ENCODE results near the gene HOXC11.

The HOXC11 gene

DNA sequence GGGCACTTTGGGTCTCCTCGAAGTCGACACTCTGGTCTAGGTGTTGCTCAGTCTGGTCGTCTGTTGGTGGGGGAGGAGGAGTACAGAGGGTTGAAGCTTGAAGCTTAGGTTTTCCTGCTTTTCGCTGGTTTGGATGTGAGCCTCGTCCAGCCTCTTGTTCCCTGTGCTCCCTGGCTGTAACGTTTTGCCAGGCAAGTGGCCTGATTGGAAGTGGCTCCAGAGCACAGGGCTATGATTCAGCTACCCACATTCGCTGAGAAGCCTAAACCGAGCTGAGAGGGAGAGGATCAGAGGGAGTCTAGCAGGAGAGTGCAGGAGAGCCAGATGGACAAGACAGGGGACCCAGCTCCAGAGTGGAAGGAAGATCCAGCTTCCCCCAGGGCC is 18.1 kb downstream of the HOXC11 start:
- Histone ChIP-seq H3K36me3 (ENCODE audit: insufficient read depth, low read length) (no peaks in the 10 kb centered on the region), H3K9ac (ENCODE audit: low read depth, low read length) (no peak overlapping the region), H3K4me3 (ENCODE audit: low read length) (no peak overlapping the region), H3K27me3 (ENCODE audit: insufficient read depth, low read length) (peaks cover 100% of the 10 kb centered on the region), H3K9me3 (ENCODE audit: insufficient read depth, low read depth, low read length) (no peaks in the 10 kb centered on the region), H3K4me1 (ENCODE audit: insufficient read depth, low read length) (no peaks in the 10 kb centered on the region), H3K27ac (ENCODE audit: low read depth, low read length) (no peak overlapping the region)
- WGBS: 16% methylated on average over 8 of the region's 8 CpGs

- Histone ChIP-seq H3K9me3 (ENCODE audit: insufficient read depth, low read depth, low read length) (no peaks in the 10 kb centered on the region), H3K36me3 (ENCODE audit: insufficient read depth, low read length) (no peaks in the 10 kb centered on the region), H3K27me3 (ENCODE audit: insufficient read depth, low read length) (peaks cover 100% of the 10 kb centered on the region), H3K4me3 (ENCODE audit: low read length) (no peak overlapping the region), H3K4me1 (ENCODE audit: insufficient read depth, low read length) (no peaks in the 10 kb centered on the region), H3K27ac (ENCODE audit: low read depth, low read length) (no peak overlapping the region), H3K9ac (ENCODE audit: low read depth, low read length) (no peak overlapping the region)
- WGBS: 42% methylated on average over 7 of the region's 7 CpGs
Observed at GRCh38 chr12:53992377-53992889, 19.5 kb downstream of the HOXC11 start.

DNA sequence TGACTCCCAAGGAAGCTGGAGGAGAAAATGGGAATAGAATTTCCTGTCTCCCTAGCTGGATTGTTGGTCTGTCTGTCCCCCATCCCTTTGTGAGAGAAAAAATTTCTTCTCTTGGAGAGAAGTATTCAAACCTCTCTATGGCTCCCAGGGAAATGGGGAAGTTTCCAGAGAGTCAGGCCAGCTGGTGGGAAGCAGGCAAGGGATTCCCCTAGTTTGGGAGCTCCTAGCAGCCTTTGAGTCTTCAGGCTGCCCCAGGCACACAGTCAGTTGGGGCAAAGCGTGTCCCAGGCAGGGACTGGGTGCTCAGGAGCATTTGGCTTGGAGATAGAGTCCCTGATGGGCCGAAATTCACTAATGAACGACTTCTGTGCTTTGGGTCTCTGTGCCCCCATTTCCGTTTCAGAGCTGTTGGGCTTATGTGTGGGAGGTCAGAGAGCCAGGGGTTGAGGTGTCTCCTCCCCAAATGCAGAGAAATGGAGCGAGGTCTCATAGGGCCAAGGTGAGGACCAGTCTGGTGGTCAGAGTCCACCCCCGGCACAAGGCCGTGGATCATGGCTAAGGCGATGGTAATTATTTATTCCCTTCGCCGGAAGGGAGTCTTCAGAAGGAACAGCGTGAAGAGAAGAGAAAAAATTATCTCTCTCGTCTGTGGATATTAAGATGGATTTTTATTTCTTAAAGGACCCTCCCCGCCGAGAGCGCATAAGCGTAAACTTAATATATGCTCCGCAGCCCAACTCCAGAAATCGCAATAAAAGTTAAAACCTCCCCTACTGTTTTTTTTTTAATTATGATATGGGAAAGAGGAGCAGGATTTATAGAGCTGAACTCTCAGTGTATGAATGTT is 20.5 kb downstream of the HOXC11 start:
- Histone ChIP-seq H3K9me3 (ENCODE audit: insufficient read depth, low read depth, low read length) (no peaks in the 10 kb centered on the region), H3K4me1 (ENCODE audit: insufficient read depth, low read length) (no peaks in the 10 kb centered on the region), H3K27ac (ENCODE audit: low read depth, low read length) (no peak overlapping the region), H3K4me3 (ENCODE audit: low read length) (no peak overlapping the region), H3K27me3 (ENCODE audit: insufficient read depth, low read length) (peaks cover 100% of the 10 kb centered on the region), H3K9ac (ENCODE audit: low read depth, low read length) (no peak overlapping the region), H3K36me3 (ENCODE audit: insufficient read depth, low read length) (no peaks in the 10 kb centered on the region)
- WGBS: 57% methylated on average over 17 of the region's 18 CpGs

DNA sequence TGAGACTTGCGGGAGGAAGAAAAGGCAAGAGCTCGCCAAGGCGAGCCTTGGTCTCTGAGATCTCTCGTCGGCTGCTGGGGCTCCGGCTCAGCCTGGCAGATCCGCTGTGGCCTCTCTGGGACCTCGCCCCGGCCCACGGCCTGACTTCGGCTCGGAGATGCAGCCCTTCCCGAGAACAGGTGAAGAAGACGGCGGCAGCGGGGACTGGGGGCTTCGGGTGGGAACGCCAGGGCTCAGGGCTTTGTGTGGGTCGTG is 21.0 kb downstream of the HOXC11 start:
- H3K27me3 ChIP-seq (ENCODE audit: insufficient read depth, low read length): peaks cover 100% of the 10 kb centered on the region
- 15% methylated on average over 19 of the region's 19 CpGs for WGBS
- H3K4me1 ChIP-seq (ENCODE audit: insufficient read depth, low read length): no peaks in the 10 kb centered on the region

DNA sequence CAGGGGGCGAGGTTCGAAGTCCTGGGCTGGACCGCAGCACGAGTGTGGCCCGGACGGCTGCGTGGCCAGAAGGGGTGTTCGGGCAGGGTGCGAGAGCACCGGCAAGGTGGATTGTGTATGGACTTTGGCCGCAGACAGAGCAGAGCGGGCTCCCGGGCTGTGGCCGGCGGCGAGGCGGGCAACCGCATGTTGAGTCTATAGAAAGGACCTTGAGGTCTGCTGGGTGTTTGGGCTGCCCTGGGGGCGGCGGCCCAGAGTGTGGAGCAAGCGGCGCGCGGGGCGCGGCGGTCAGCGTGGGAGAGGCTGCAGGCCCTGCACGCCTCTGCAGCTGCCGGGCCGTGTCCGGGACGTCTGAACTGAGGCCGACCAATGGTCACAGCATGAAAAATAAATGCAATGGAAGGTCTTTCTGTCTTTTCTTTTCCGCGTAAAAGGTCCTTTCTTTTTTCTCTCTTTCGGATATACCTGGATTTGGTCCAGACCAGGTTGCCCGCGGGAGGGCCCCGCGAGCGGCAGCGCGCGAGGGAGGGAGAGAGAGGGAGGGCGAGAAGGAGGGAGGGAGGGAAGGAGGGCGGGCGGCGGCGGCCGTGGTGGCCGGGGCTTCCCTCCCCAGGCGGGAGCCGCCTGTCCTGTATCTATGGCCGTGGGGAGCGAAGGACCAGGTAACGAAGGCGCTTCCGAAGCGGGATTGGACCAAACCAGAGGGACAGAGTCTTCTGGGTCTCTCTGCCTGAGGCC is 21.5 kb downstream of the HOXC11 start:
- H3K4me3 ChIP-seq (ENCODE audit: low read length): no peak overlapping the region
- H3K36me3 ChIP-seq (ENCODE audit: insufficient read depth, low read length): no peaks in the 10 kb centered on the region
- no peaks in the 10 kb centered on the region for H3K9me3 ChIP-seq (ENCODE audit: insufficient read depth, low read depth, low read length)
- WGBS: 7% methylated on average over 59 of the region's 60 CpGs
- H3K4me1 ChIP-seq (ENCODE audit: insufficient read depth, low read length): no peaks in the 10 kb centered on the region
- H3K9ac ChIP-seq (ENCODE audit: low read depth, low read length): no peak overlapping the region
- H3K27me3 ChIP-seq (ENCODE audit: insufficient read depth, low read length): peaks cover 100% of the 10 kb centered on the region
- no peak overlapping the region for H3K27ac ChIP-seq (ENCODE audit: low read depth, low read length)

More for the DNA sequence above, 21.0 kb downstream of the HOXC11 start:
- H3K9ac ChIP-seq (ENCODE audit: low read depth, low read length): no peak overlapping the region
- H3K9me3 ChIP-seq (ENCODE audit: insufficient read depth, low read depth, low read length): no peaks in the 10 kb centered on the region
- H3K4me3 ChIP-seq (ENCODE audit: low read length): no peak overlapping the region
- H3K36me3 ChIP-seq (ENCODE audit: insufficient read depth, low read length): no peaks in the 10 kb centered on the region
- no peak overlapping the region for H3K27ac ChIP-seq (ENCODE audit: low read depth, low read length)

DNA sequence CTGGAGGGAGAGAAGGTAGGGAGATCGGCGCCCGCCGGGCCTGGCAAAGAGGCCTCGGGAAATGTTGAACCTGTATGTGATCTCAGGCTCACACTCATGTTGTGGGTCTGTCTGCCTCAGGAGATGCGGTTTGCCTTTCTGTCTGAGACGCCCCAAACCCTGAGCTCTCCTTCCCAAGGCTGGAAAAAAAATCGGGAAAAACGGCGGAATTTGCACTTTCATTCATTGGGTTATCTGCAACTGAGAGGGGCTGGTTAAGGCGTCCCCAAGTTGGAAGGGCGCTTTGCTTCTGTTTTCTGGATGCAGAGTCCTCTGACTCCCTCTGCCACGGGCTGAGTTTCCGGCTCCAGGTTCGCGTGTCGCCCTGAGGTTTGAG is 22.1 kb downstream of the HOXC11 start:
- no peaks in the 10 kb centered on the region for H3K36me3 ChIP-seq (ENCODE audit: insufficient read depth, low read length)
- H3K4me1 ChIP-seq (ENCODE audit: insufficient read depth, low read length): peaks cover 2% of the 10 kb centered on the region; the same call in 1 of the 2 replicates
- no peak overlapping the region for H3K27ac ChIP-seq (ENCODE audit: low read depth, low read length)
- 4% methylated on average over 17 of the region's 17 CpGs for WGBS
- no peak overlapping the region for H3K9ac ChIP-seq (ENCODE audit: low read depth, low read length)
- no peak overlapping the region for H3K4me3 ChIP-seq (ENCODE audit: low read length)
- no peaks in the 10 kb centered on the region for H3K9me3 ChIP-seq (ENCODE audit: insufficient read depth, low read depth, low read length)
- peaks cover 100% of the 10 kb centered on the region for H3K27me3 ChIP-seq (ENCODE audit: insufficient read depth, low read length)

GRCh38 chr12:53995378-53996239 is 22.7 kb downstream of the HOXC11 start:
- Histone ChIP-seq H3K4me1 (ENCODE audit: insufficient read depth, low read length) (peaks cover 5% of the 10 kb centered on the region; the same call in 1 of the 2 replicates), H3K9ac (ENCODE audit: low read depth, low read length) (no peak overlapping the region), H3K4me3 (ENCODE audit: low read length) (peak overlapping the region; percentile 33), H3K36me3 (ENCODE audit: insufficient read depth, low read length) (no peaks in the 10 kb centered on the region), H3K27me3 (ENCODE audit: insufficient read depth, low read length) (peaks cover 100% of the 10 kb centered on the region), H3K27ac (ENCODE audit: low read depth, low read length) (no peak overlapping the region), H3K9me3 (ENCODE audit: insufficient read depth, low read depth, low read length) (no peaks in the 10 kb centered on the region)
- WGBS: 3% methylated on average over 48 of the region's 48 CpGs

DNA sequence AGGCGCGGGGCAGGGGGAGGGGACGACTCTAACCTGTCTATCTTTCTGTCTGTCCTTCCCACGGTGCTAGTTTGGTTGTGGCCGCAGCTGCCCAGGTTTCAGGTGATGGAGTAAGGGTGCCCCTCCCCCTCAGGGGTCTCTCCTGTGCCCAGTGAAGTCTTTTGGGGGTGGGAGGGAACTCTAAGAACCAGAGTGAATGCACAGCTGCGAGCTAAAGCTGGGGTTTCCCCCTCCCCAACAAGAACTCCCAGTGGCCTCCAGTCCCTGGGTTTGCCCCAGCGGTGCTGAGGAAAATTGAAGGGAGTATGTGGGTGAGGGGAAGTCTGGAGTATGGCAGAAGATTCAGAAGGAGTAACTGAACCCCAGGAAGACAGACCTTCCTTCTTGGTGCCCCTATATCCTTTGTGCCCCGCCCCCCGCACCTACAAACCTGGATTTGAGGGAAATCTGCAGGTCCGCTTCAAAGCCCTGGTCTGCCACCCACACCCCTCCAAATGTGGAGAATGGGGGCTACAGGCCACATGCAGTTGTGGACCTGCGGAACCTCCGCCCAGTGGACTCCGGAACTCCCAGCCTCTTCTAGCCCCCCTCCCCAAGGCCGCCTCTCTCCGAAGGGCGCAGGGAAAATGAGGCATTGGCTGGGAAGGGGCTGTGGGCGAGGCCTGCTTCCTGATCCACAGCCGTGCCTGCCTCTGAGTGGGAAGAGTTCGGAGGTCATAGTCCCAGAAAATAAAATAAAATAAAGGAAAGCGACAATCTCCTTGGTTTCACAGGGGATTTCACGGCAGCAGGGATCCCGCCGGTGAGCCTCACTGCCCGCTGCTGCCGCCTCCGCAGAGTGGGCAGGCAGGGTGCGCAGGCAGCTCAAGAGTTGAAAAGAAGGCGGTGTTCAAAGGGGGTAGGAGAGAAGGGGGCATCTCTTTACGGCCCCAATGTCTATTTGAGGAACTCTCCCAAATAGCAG is 23.6 kb downstream of the HOXC11 start:
- H3K27me3 ChIP-seq (ENCODE audit: insufficient read depth, low read length): peaks cover 100% of the 10 kb centered on the region
- no peaks in the 10 kb centered on the region for H3K36me3 ChIP-seq (ENCODE audit: insufficient read depth, low read length)
- no peak overlapping the region for H3K9ac ChIP-seq (ENCODE audit: low read depth, low read length)
- H3K4me3 ChIP-seq (ENCODE audit: low read length): peak overlapping the region; percentile 33; the same call in 1 of the 2 replicates
- WGBS: 22% methylated on average over 28 of the region's 29 CpGs
- no peaks in the 10 kb centered on the region for H3K9me3 ChIP-seq (ENCODE audit: insufficient read depth, low read depth, low read length)
- H3K4me1 ChIP-seq (ENCODE audit: insufficient read depth, low read length): peaks cover 5% of the 10 kb centered on the region; the same call in 1 of the 2 replicates
- no peak overlapping the region for H3K27ac ChIP-seq (ENCODE audit: low read depth, low read length)

DNA sequence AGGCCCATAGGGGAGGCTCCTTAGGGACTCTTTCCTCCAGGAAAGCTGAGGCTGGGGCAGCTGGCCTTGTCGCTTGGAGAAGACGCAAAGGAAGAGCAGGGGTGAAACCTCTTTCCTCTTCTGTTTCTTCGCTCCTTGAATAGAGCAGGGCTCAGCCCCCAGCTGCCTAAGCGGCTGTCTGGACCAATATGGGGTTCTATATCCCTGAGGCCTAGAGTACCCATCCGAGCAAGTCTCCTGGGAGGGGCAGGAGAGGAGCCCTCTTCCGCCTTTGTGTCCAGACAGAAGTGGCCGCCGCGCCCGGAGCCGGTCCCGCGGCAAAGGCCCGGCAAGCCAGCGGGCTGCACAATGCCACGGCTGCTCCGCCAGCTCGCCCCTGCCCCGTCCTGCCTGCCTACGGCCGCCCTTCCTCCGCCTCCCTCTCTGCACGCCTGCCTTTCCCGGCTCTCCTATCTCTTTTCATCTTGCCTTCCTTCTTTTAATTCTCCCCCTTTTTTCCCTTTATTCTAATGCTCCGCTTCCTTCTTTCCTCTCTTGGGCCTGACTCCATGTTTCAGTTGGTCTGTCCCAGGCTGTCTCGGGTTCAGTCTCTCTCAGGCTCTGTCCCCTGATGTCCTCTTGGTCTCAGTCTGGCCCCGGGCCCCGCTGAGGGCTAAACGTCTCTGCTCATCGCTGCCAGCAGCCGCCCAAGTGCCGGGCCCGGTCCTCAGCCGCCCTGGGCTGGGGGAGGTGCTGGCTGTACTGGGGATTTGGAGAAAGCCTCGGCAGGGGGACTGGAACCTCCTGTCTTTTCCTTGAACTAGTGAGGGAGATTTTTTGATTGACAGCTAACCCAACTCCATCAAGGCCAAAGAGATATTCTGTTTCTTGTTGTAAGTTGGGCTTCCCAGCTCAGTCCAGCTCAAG is 24.5 kb downstream of the HOXC11 start:
- Histone ChIP-seq H3K27me3 (ENCODE audit: insufficient read depth, low read length) (peaks cover 100% of the 10 kb centered on the region), H3K4me1 (ENCODE audit: insufficient read depth, low read length) (peaks cover 5% of the 10 kb centered on the region; the same call in 1 of the 2 replicates), H3K27ac (ENCODE audit: low read depth, low read length) (no peak overlapping the region), H3K36me3 (ENCODE audit: insufficient read depth, low read length) (no peaks in the 10 kb centered on the region), H3K9ac (ENCODE audit: low read depth, low read length) (no peak overlapping the region), H3K4me3 (ENCODE audit: low read length) (no peak overlapping the region), H3K9me3 (ENCODE audit: insufficient read depth, low read depth, low read length) (no peaks in the 10 kb centered on the region)
- 8% methylated on average over 35 of the region's 35 CpGs for WGBS

All from HUES64 (cell line).